Mucosa of rectum (tissue), 2 donors: ENCODE measurements around the gene SORCS2.

Experiments
- H3K27ac ChIP-seq, 2 donors: one replicate each; pipeline ENCODE4 v1.7.0; 2013; ENCODE audit warnings: inconsistent platforms in 2 of 2, low read depth in 2 of 2, low read length in 2 of 2
- H3K27me3 ChIP-seq, 2 donors: one replicate each; pipeline ENCODE4 v1.7.0; 2013; ENCODE audit warnings: low read length in 2 of 2; ENCODE audit not compliant: control insufficient read depth in 2 of 2, insufficient read depth in 2 of 2
- H3K36me3 ChIP-seq, 2 donors: one replicate each; pipeline ENCODE4 v1.7.0; 2013; ENCODE audit warnings: low read length in 2 of 2; ENCODE audit not compliant: control insufficient read depth in 2 of 2, insufficient read depth in 2 of 2
- H3K4me1 ChIP-seq, 2 donors: one replicate each; pipeline ENCODE4 v1.7.0; 2013; ENCODE audit warnings: low read length in 2 of 2, mild to moderate bottlenecking in 1 of 2; ENCODE audit not compliant: control insufficient read depth in 2 of 2, insufficient read depth in 2 of 2
- H3K4me3 ChIP-seq, 2 donors: one replicate each; pipeline ENCODE4 v1.7.0; 2013; ENCODE audit warnings: low read length in 2 of 2
- H3K9ac ChIP-seq, 2 donors: one replicate each; pipeline ENCODE4 v1.7.0; 2013; ENCODE audit warnings: low read length in 2 of 2, low read depth in 1 of 2, mild to moderate bottlenecking in 1 of 2
- H3K9me3 ChIP-seq, 2 donors: one replicate each; pipeline ENCODE4 v1.7.0; 2013; ENCODE audit warnings: low read length in 2 of 2; ENCODE audit not compliant: control insufficient read depth in 2 of 2
- donor health status: healthy.
- donor health status: Normal muscosa, but diverticular disease.

The SORCS2 gene

DNA sequence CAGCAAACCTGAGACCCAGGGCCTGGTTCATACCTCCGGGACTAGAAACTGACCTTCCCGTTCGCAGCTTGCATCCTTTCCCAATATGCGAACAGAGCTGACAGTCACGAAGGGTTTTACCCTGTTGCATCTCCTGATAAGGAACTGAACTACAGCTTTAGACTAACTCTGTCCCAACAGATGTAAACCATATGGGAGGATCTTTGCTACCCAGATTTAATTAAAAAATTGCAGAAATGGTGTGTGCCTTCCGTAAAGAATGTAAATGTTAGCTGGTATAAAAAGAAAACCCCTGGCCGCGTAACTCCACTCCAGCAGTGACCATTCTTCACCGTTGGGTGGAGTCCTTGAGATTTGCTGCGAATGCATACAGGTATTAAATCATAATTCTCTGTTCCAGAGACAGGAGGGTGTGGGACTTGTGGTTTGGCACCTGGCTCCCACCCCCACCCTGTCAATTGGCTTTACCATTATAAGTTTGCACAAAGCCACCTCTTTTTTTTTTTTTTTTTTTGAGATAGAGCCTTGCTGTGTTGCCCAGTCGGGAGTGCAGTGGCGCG is 40.6 kb upstream of the SORCS2 start:
- Histone ChIP-seq H3K36me3 (no peaks in the 10 kb centered on the region), H3K27me3 (no peaks in the 10 kb centered on the region), H3K27ac (no peak overlapping the region), H3K9ac (no peak overlapping the region), H3K4me3 (no peak overlapping the region), H3K4me1 (peaks cover 3 to 15% of the 10 kb centered on the region in 2 donors), H3K9me3 (no peaks in the 10 kb centered on the region)

DNA sequence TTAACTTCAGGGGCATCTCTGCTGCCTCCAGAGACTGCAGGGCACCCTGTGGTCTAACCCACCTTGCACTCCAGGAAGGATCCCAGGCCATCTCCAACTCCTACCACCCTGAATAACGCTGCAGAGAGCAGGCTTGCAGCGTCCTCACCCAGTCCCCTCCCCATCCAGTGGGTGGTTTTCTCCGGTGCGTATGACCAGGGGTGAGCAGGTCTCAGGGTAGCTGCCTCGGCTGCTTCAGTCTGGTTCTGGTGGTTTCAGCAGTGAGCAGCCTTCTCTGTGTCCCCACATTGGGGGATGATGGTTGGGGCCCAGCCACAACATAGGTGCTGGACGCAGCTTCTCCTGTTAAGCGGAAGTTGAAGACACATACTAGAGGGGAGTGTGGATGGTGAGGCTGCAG is 38.6 kb upstream of the SORCS2 start:
- no peak overlapping the region for H3K9ac ChIP-seq
- H3K9me3 ChIP-seq = no peaks in the 10 kb centered on the region
- no peak overlapping the region for H3K4me3 ChIP-seq
- no peaks in the 10 kb centered on the region for H3K36me3 ChIP-seq
- H3K27ac ChIP-seq = no peak overlapping the region
- peaks cover 3 to 15% of the 10 kb centered on the region in 2 donors for H3K4me1 ChIP-seq
- H3K27me3 ChIP-seq = no peaks in the 10 kb centered on the region

DNA sequence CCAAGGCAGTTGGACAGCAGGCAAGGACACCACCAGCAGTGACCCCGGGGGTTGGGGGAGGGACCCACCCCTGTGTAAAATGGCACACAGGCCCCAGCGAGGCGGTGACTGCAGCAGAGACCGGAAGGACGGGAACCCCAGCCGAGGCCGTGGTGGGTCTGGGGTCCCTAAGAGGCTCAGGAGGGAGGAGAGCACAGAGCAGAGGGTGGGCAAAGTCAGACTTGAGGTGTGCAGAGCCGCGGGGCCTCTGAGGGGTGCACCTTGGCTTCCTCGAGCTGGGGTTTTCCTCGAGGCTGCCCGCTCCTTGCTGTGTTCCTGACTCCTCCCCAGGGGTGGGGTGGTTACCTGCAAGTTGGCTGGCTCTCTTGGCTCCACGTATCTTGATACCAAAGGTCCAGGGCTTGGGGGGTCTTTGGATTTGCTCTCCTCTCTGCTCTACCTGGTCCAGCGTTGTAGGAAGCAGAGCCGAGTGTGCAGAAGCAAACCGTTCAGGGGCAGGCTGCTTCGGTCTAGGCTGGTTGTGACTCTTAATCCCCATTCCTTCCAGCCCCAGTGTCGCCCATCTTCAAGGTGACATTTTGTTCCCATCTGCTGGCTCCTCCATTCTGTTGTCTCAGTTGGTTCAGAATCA is 37.9 kb upstream of the SORCS2 start:
- Histone ChIP-seq H3K27ac (no peak overlapping the region), H3K4me3 (no peak overlapping the region), H3K36me3 (no peaks in the 10 kb centered on the region), H3K9me3 (no peaks in the 10 kb centered on the region), H3K4me1 (peaks cover 5 to 15% of the 10 kb centered on the region in 2 donors), H3K27me3 (no peaks in the 10 kb centered on the region), H3K9ac (no peak overlapping the region)

DNA sequence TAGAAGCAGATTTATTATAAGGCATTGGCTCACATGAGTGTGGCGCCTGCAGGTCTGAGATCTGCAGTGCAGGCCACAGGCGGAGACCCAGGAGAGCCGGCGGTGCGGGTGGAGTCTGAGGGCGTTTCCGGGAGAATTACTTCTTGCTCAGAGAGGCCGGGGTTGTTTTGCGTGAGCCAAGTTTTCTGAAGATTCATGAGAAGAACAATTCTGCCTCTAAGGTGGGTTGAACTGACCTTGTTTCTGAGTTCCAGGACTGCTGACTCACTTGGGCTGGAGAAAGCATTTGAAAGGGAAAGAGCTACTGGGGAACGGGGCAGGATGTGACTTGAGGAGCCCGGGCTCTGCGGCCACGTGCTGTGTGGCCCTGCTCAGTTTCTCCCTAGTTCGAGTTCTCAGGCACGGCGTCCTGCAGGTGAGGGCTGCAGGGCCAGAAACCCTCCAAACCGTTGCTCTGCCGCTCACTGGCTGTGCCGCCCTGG is 36.7 kb upstream of the SORCS2 start:
- Histone ChIP-seq H3K4me3 (no peak overlapping the region), H3K9me3 (no peaks in the 10 kb centered on the region), H3K4me1 (peaks cover 14 to 18% of the 10 kb centered on the region in 2 donors), H3K27me3 (no peaks in the 10 kb centered on the region), H3K27ac (no peak overlapping the region), H3K36me3 (no peaks in the 10 kb centered on the region), H3K9ac (no peak overlapping the region)

DNA sequence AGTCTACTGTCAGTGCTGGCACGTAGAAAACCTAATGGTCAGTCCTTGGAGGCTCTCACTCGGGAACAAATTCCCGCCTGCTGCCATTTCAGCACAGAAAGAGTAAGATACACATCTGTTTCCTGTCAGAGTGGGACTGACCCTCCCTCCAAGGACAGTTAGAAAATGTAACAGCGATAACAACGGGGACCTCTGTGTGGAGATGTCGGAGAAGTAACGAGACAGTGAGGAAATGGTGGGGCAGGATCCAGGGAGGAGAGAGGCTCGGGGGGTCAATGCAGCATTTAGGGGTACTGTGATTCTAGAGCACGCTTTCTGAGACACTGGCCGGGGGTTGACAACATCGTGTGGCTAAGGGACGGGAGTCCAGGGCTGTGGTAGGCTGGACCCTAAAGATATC is 36.0 kb upstream of the SORCS2 start:
- Histone ChIP-seq H3K9me3 (no peaks in the 10 kb centered on the region), H3K9ac (no peak overlapping the region), H3K27me3 (no peaks in the 10 kb centered on the region), H3K27ac (no peak overlapping the region), H3K4me3 (no peak overlapping the region), H3K4me1 (peaks cover 15 to 16% of the 10 kb centered on the region in 2 donors), H3K36me3 (no peaks in the 10 kb centered on the region)

DNA sequence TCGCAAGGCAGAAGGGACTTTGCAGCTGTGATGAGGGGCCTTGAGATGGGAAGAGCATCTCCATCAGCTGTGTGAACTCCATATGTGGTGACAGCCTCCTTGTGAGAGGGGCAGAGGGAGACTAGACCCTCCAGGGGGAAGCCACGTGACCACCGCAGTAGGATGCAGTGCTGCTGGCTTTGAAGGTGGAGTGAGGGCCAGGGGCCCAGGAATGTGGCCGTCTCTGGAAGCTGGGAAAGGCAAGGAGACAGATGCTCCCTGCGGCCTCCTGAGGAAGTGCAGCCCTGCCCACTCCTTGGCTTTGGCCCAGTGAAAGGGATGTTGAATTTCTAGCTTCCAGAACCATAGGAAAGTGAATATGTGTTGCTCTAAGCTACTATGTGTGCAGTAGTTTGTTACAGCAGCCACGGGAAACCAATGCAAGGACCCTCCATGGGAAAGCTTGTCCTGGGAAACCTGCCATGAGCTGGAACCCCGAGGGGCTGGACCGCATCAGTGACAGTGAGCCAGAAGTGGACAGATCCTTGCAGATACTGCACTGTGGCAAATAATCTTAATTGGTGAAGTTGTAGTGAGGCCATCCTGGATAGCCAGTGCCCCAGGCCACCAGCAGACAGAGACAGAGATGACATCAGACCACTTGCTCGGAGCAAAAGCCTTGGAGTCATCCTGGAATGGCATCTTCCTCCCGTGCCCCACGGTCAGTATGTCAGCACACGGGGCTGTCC is 35.4 kb upstream of the SORCS2 start:
- no peaks in the 10 kb centered on the region for H3K9me3 ChIP-seq
- H3K27me3 ChIP-seq = no peaks in the 10 kb centered on the region
- H3K9ac ChIP-seq = no peak overlapping the region
- no peak overlapping the region for H3K4me3 ChIP-seq
- no peaks in the 10 kb centered on the region for H3K36me3 ChIP-seq
- peaks cover 15 to 16% of the 10 kb centered on the region in 2 donors for H3K4me1 ChIP-seq
- no peak overlapping the region for H3K27ac ChIP-seq

DNA sequence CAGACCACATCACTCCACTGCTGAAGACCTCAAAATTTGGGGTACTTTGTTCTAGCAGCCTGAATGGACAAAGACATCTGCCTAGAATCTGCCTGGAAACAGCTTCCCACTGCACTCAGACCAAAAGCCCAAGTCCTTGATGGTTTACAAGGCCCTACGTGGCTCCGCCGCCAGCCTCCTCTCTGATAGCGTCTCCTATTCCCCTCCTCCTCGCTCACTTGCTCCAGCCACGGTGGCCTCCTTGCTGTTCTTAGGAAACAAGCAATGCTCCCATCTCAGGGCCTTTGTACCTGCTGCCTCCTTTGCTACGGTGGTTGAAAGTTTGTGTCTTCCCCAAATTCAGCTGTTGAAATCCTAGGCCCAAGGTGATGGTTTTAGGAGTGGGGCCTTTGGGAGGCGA is 34.7 kb upstream of the SORCS2 start:
- Histone ChIP-seq H3K4me1 (peaks cover 15 to 16% of the 10 kb centered on the region in 2 donors), H3K9ac (no peak overlapping the region), H3K27me3 (no peaks in the 10 kb centered on the region), H3K4me3 (no peak overlapping the region), H3K9me3 (no peaks in the 10 kb centered on the region), H3K36me3 (no peaks in the 10 kb centered on the region), H3K27ac (no peak overlapping the region)

DNA sequence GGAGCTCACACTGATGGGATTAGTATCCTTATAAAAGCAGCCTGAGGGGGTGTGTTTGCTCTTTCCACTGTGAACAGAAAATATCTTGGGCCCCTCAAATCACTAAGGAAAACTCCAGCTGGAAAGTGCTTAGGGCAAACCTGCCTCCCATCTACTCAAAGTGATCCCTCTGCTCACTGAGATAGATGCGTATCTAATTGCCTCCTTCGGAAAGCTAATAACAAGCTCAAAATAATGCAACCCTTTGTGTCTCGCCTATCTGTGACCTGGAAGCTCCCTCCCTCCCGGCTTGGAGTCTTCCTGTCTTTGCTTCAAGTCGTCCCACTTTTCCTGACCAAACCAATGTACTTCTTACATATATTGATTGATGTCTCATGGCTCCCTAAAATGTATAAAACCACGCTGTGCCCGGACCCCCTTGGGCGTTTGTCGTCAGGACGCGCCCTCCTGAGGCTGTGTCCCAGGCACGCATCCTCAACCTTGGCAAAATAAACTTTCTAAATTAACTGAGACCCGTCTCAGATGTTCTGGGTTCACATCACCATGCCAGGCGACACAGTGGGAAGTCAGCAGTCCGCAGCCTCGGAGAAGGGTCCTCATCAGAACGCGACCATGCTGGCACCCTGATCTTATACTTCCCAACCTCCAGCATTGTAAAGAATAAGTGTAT is 34.1 kb upstream of the SORCS2 start:
- Histone ChIP-seq H3K27me3 (no peaks in the 10 kb centered on the region), H3K4me3 (no peak overlapping the region), H3K9me3 (no peaks in the 10 kb centered on the region), H3K27ac (no peak overlapping the region), H3K36me3 (no peaks in the 10 kb centered on the region), H3K4me1 (peaks cover 15 to 16% of the 10 kb centered on the region in 2 donors), H3K9ac (no peak overlapping the region)

DNA sequence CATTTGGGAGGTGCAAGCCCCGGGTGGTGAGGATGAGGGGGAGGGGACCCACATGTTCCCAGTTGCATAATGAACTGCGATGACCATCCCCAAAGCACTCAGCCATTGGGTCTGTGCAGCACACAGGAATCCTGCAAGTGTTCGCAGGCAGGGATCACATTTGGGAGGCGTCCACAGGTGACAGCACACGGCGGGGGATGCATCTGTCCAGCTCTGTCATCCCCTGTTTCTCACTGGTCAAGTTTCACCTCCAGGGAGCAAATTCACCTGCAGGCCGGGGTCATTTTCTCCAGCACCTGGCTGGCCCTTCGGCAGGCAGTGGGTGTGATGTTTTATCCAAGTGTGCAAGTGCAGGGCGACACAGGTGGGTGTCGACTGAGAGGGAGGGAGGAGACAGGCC is 33.3 kb upstream of the SORCS2 start:
- no peaks in the 10 kb centered on the region for H3K36me3 ChIP-seq
- H3K9ac ChIP-seq = no peak overlapping the region
- H3K27ac ChIP-seq = no peak overlapping the region
- peaks cover 15 to 16% of the 10 kb centered on the region in 2 donors for H3K4me1 ChIP-seq
- no peaks in the 10 kb centered on the region for H3K9me3 ChIP-seq
- H3K27me3 ChIP-seq = no peaks in the 10 kb centered on the region
- H3K4me3 ChIP-seq = no peak overlapping the region

DNA sequence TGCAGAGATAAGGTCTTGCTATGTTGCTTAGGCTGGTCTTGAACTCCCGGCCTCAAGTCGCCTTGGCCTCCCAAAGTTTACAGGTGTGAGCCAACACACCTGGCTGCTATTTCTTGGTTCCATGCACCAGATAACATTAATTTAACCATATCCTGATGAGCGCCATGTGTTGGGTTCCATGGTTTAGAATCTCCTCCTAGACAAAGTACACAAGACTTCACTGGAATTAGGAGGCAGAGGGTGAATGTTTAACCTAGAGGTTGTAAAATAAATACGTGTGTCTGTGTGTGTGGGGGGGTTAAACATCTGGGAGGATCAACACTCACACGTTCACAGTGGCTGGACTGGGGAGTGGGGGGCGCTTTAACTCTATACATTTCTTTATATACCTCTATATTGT is 32.4 kb upstream of the SORCS2 start:
- Histone ChIP-seq H3K4me1 (peaks cover 15 to 16% of the 10 kb centered on the region in 2 donors), H3K27me3 (no peaks in the 10 kb centered on the region), H3K9me3 (no peaks in the 10 kb centered on the region), H3K9ac (no peak overlapping the region), H3K36me3 (no peaks in the 10 kb centered on the region), H3K27ac (no peak overlapping the region), H3K4me3 (no peak overlapping the region)
